ENCODE data around the gene RAB11A. TPM values are rescaled to one million over a fixed set of nuclear protein-coding genes. Genes with fewer than 3 reads are reported as not detected.

The RAB11A gene
- total RNA-seq, 2 experiments from 2014 or later, result 130 to 197 TPM

DNA sequence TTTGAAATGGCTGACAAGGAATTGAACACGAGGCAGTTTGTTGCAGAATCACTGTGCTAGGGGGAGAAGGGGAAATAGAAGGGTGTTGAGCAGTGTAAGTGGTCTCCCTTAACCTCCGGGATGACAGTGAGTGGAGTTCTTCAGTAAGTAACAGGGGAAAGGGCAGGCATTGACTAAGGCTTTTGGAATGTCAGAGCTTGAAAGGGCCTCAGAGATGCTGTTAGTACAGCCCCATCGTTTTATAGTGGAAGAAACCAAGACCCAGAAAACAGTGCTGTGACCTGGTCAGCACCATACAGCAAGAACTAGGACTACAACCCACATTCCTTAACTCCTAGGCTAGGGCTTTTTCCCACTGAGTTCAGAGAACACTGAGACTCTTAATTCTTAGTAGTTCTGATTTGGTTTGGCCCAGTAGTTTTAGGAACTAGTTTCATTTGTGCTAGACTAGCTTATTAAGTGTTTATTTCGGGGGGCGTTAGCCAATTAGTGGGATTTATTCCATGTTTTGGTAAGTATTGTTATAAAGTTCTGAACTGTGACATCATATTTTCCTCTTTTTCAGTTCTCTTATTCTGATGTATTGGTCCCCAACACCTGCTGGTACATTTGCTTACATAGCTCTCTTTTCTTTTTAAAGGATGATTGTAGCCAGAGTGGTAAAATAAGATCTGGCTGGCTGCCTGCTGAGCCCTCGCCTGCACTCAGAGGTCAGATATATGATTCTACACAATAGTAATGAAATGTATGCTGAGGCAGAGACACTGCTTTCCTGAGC, 34.2 kb downstream of the RAB11A start:
- POLR2A ChIA-PET, result no interaction called here
- TF ChIP-seq EZH2phosphoT487 (IDR thresholded peaks at IDR 0.05; ENCODE audit: borderline replicate concordance, low read depth, low read length), result no peak
- TF ChIP-seq, protein P1, sequence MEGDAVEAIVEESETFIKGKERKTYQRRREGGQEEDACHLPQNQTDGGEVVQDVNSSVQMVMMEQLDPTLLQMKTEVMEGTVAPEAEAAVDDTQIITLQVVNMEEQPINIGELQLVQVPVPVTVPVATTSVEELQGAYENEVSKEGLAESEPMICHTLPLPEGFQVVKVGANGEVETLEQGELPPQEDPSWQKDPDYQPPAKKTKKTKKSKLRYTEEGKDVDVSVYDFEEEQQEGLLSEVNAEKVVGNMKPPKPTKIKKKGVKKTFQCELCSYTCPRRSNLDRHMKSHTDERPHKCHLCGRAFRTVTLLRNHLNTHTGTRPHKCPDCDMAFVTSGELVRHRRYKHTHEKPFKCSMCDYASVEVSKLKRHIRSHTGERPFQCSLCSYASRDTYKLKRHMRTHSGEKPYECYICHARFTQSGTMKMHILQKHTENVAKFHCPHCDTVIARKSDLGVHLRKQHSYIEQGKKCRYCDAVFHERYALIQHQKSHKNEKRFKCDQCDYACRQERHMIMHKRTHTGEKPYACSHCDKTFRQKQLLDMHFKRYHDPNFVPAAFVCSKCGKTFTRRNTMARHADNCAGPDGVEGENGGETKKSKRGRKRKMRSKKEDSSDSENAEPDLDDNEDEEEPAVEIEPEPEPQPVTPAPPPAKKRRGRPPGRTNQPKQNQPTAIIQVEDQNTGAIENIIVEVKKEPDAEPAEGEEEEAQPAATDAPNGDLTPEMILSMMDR (conservative IDR thresholded peaks at IDR 0.05; ENCODE audit: low read length), result no peak

DNA sequence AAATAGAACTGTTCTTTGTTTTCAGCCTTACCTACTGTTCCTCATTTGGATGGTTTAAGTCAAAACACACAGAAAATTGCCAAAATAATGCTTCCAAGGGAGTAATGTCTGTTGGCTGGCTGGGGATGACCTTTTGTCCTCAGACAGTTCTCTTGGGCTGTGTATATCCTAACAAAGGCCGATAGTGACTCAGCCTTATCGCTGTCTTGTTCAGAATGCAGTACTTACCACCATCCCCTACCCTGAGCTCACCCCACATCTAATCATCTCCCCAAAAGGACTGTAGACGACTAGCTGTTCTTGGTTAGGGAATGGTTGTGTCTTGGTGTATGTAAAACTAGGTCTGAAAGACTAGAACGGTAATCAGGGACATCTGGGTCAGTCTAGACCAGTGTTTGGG, 35.0 kb downstream of the RAB11A start:
- H3K9me2 ChIP-seq (ENCODE audit: insufficient read depth, low read length), result no peaks in the 10 kb centered on the region
- no peak overlapping the region for H2AFZ ChIP-seq (ENCODE audit: low read length)
- TF ChIP-seq, protein P1 (conservative IDR thresholded peaks at IDR 0.05; ENCODE audit: low read length), result no peak
- no peak for TF ChIP-seq EZH2phosphoT487 (IDR thresholded peaks at IDR 0.05; ENCODE audit: borderline replicate concordance, low read depth, low read length)
- peaks cover 30% of the 10 kb centered on the region for H3K36me3 ChIP-seq (ENCODE audit: insufficient read depth, low read length)
- DNase-seq (ENCODE audit: low spot score), result no peak
- peaks cover 31% of the 10 kb centered on the region for H3K4me1 ChIP-seq (ENCODE audit: insufficient read depth, low read length, poor library complexity, severe bottlenecking)
- peak overlapping the region; percentile 1 for H3K27ac ChIP-seq (ENCODE audit: low read depth, low read length, poor library complexity, severe bottlenecking)
- H3K9me3 ChIP-seq (ENCODE audit: low read length), result no peaks in the 10 kb centered on the region
- POLR2A ChIA-PET, result interaction anchor here (1.1 kb wide), 1 partner anchor 9 kb away, joined by 3 read pairs; no protein-coding TSS in a partner anchor
- H3K79me2 ChIP-seq (ENCODE audit: insufficient read depth, low read depth, low read length), result no peaks in the 10 kb centered on the region
- no TSS peak for BruUV-seq (replicated peaks)
- intact Hi-C loops (cut with micrococcal nuclease; ENCODE audit: unreplicated experiment), result no loop called here
- H4K20me1 ChIP-seq (ENCODE audit: insufficient read depth, low read length), result no peaks in the 10 kb centered on the region
- no peak overlapping the region for H3K4me3 ChIP-seq (ENCODE audit: low read depth, low read length, poor library complexity, severe bottlenecking)
- CTCF ChIA-PET (ENCODE audit: unreplicated experiment), result no interaction called here
- H3K4me2 ChIP-seq (ENCODE audit: low read length), result peak overlapping the region; percentile 50; the same call in 1 of the 2 replicates

More for the DNA sequence above, 34.2 kb downstream of the RAB11A start:
- CTCF ChIA-PET (ENCODE audit: unreplicated experiment), result interaction anchor here (0.5 kb wide), 1 partner anchor 387 kb away, joined by 6 read pairs; no protein-coding TSS in a partner anchor
- no TSS peak for BruUV-seq (replicated peaks)
- Histone ChIP-seq H3K9me2 (ENCODE audit: insufficient read depth, low read length) (no peaks in the 10 kb centered on the region), H3K27ac (ENCODE audit: low read depth, low read length, poor library complexity, severe bottlenecking) (peak overlapping the region; percentile 1), H3K4me3 (ENCODE audit: low read depth, low read length, poor library complexity, severe bottlenecking) (no peak overlapping the region), H3K4me1 (ENCODE audit: insufficient read depth, low read length, poor library complexity, severe bottlenecking) (peaks cover 31% of the 10 kb centered on the region), H4K20me1 (ENCODE audit: insufficient read depth, low read length) (no peaks in the 10 kb centered on the region), H3K4me2 (ENCODE audit: low read length) (peak overlapping the region; percentile 50), H3K36me3 (ENCODE audit: insufficient read depth, low read length) (peaks cover 36% of the 10 kb centered on the region), H2AFZ (ENCODE audit: low read length) (no peak overlapping the region), H3K79me2 (ENCODE audit: insufficient read depth, low read depth, low read length) (no peaks in the 10 kb centered on the region), H3K9me3 (ENCODE audit: low read length) (no peaks in the 10 kb centered on the region)
- intact Hi-C loops (cut with micrococcal nuclease; ENCODE audit: unreplicated experiment), result no loop called here
- DNase-seq (ENCODE audit: low spot score), result peak; percentile 27

- Histone ChIP-seq H2AFZ (ENCODE audit: low read length) (no peak overlapping the region), H3K4me2 (ENCODE audit: low read length) (no peak overlapping the region), H3K27ac (ENCODE audit: low read depth, low read length, poor library complexity, severe bottlenecking) (no peak overlapping the region), H3K9me3 (ENCODE audit: low read length) (no peaks in the 10 kb centered on the region), H3K79me2 (ENCODE audit: insufficient read depth, low read depth, low read length) (no peaks in the 10 kb centered on the region), H3K4me1 (ENCODE audit: insufficient read depth, low read length, poor library complexity, severe bottlenecking) (peaks cover 31% of the 10 kb centered on the region), H3K9me2 (ENCODE audit: insufficient read depth, low read length) (no peaks in the 10 kb centered on the region), H3K36me3 (ENCODE audit: insufficient read depth, low read length) (peaks cover 20% of the 10 kb centered on the region), H4K20me1 (ENCODE audit: insufficient read depth, low read length) (no peaks in the 10 kb centered on the region), H3K4me3 (ENCODE audit: low read depth, low read length, poor library complexity, severe bottlenecking) (no peak overlapping the region)
- CTCF ChIA-PET (ENCODE audit: unreplicated experiment), result no interaction called here
- DNase-seq (ENCODE audit: low spot score), result no peak
- POLR2A ChIA-PET, result no interaction called here
- TF ChIP-seq, protein P1 (conservative IDR thresholded peaks at IDR 0.05; ENCODE audit: low read length), result no peak
- no peak for TF ChIP-seq EZH2phosphoT487 (IDR thresholded peaks at IDR 0.05; ENCODE audit: borderline replicate concordance, low read depth, low read length)
- intact Hi-C loops (cut with micrococcal nuclease; ENCODE audit: unreplicated experiment), result no loop called here
- BruUV-seq (replicated peaks), result no TSS peak
These were observed 37.1 kb downstream of the RAB11A start for GRCh38 chr15:65906396-65906795.

Measured in OCI-LY7 (cell line).